Testis (tissue), 3 donors: Measurements from ENCODE around the gene SLIT3. TPM values are rescaled to one million over a fixed set of nuclear protein-coding genes. Genes with fewer than 3 reads are reported as not detected.

Experiments used
- DNase-seq: peaks from one replicate; pipeline ENCODE4 v3.0.0-alpha.2; 2019
- H3K27ac ChIP-seq, 2 donors: fragments of 200-600 bp; sonication (generic); one replicate each; pipeline ENCODE4 v1.5.1; 2019
- H3K27me3 ChIP-seq: fragments of 200-600 bp; sonication (generic); one replicate; pipeline ENCODE4 v1.5.1; 2019
- H3K36me3 ChIP-seq: fragments of 200-600 bp; sonication (generic); one replicate; pipeline ENCODE4 v1.5.1; 2017; ENCODE audit warnings: low read depth; ENCODE audit errors: missing control alignments
- H3K4me1 ChIP-seq: fragments of 200-600 bp; sonication (generic); one replicate; pipeline ENCODE4 v1.5.1; 2019
- H3K4me3 ChIP-seq, 2 donors: fragments of 200-600 bp; sonication (generic); one replicate each; pipeline ENCODE4 v1.5.1; 2017 to 2019
- H3K9me3 ChIP-seq: fragments of 200-600 bp; sonication (generic); one replicate; pipeline ENCODE4 v1.5.1; 2017
- POLR2A ChIP-seq: fragments of 450-650 bp; IDR thresholded peaks from one replicate; pipeline ENCODE4 v1.6.1; 2017; ENCODE audit warnings: antibody characterized with exemption, mild to moderate bottlenecking, moderate library complexity
- WGBS, 2 donors: methylation state at CpG; one replicate each; pipeline ENCODE4 v1.1.5; 2018; 5-methylcytosine and 5-hydroxymethylcytosine counted together
- intact Hi-C: fragments of 100-400 bp; cut with DNase I; formaldehyde crosslinking; loops from one replicate; pipeline ENCODE4 v1.15.1; 2023; ENCODE audit warnings: low total_unique reads
- polyA plus RNA-seq: library from polyadenylated mRNA; stranded (reverse); fragments of 350-450 nt; fragmentation: Illumina TruSeq; extraction: RNeasy Lipid Tissue Mini Kit (QIAGEN cat#74804); gene quantifications from one replicate; pipeline ENCODE4 v1.2.3, GENCODE V29; 2014; ENCODE audit warnings: low read depth, low replicate concordance; ENCODE audit not compliant: insufficient read depth
- total RNA-seq, 2 donors: library from RNA; depleted of rRNA; stranded (reverse); fragments of >200 nt; gene quantifications; one replicate each; pipeline ENCODE4 v1.2.3, GENCODE V29; 2016
- TF ChIP-seq, protein P1 (sequence below), 3 experiments: fragments of 450-650 bp in 2 of 3; fragments of 200-600 bp in 1 of 3; sonication (generic) in 1 of 3; IDR thresholded peaks; one replicate each; pipeline ENCODE4 v1.5.1; 2016 to 2019; ENCODE audit warnings: antibody characterized with exemption in 3 of 3, mild to moderate bottlenecking in 2 of 3, moderate library complexity in 1 of 3

SLIT3 gene
- total and polyA plus RNA-seq, 3 donors from 2014 or later, result 4.8 to 23.2 (median 7.8) TPM

DNA sequence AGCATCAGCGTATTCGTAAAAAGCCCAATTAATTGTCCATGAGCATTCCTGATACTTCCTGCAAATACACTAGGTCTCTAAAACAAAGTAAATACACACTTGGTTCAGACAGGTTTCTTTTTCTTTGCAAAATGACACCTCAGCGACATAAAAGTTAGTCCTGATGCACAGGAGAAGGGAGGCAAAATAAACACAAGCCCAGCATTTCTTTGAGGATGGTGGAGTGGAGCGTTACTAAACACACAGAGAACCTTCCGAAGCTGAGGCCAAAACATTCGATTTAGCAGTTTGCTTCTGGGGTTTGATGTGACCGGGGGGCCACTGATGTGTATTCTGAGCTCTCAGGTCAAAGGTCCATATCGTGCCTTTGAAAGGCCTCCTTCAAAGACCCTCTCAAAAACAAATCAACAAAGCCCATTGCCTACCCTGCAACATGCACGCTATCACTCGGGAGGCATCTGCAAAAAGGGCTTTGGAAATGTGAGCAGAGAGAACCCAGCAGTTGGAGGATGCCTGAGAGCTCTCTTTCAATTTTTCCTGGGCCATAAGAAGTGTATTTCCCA is 453.3 kb downstream of the SLIT3 start:
- no peak for DNase-seq
- WGBS, 2 donors, result 79 to 83% methylated on average over 10 of the region's 10 CpGs
- Histone ChIP-seq H3K27ac (no peak overlapping the region), H3K27me3 (no peaks in the 10 kb centered on the region), H3K4me3 (no peak overlapping the region), H3K4me1 (no peaks in the 10 kb centered on the region), H3K9me3 (no peaks in the 10 kb centered on the region), H3K36me3 (no peaks in the 10 kb centered on the region)
- intact Hi-C loops, result no loop called here
- no peak for TF ChIP-seq POLR2A
- TF ChIP-seq, protein P1, sequence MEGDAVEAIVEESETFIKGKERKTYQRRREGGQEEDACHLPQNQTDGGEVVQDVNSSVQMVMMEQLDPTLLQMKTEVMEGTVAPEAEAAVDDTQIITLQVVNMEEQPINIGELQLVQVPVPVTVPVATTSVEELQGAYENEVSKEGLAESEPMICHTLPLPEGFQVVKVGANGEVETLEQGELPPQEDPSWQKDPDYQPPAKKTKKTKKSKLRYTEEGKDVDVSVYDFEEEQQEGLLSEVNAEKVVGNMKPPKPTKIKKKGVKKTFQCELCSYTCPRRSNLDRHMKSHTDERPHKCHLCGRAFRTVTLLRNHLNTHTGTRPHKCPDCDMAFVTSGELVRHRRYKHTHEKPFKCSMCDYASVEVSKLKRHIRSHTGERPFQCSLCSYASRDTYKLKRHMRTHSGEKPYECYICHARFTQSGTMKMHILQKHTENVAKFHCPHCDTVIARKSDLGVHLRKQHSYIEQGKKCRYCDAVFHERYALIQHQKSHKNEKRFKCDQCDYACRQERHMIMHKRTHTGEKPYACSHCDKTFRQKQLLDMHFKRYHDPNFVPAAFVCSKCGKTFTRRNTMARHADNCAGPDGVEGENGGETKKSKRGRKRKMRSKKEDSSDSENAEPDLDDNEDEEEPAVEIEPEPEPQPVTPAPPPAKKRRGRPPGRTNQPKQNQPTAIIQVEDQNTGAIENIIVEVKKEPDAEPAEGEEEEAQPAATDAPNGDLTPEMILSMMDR (IDR thresholded peaks at IDR 0.05), result no peak

DNA sequence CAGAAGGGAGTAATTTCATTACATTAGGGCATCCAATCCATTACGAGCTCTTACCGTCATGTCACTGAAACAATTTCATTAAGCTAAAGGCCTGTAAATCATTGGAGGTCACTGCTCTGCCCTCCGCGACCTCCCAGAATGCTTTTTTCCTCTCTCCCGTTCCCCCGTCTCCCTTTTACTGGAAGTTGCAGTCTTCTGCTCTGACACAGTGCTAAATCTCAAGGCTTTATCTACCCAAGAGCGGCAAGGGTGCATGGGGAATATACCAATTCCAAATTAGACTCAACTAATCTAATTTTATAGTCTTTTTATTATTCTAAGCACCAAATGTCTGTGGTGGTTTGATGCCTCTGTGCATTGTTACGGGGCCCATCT is 456.0 kb downstream of the SLIT3 start:
- Histone ChIP-seq H3K9me3 (no peaks in the 10 kb centered on the region), H3K36me3 (no peaks in the 10 kb centered on the region), H3K4me1 (no peaks in the 10 kb centered on the region), H3K27me3 (no peaks in the 10 kb centered on the region), H3K27ac (no peak overlapping the region), H3K4me3 (no peak overlapping the region)
- no peak for TF ChIP-seq POLR2A
- TF ChIP-seq, protein P1 (IDR thresholded peaks at IDR 0.05), result no peak
- 44 to 51% methylated on average over 8 of the region's 8 CpGs for WGBS, 2 donors
- no peak for DNase-seq
- intact Hi-C loops, result no loop called here

DNA sequence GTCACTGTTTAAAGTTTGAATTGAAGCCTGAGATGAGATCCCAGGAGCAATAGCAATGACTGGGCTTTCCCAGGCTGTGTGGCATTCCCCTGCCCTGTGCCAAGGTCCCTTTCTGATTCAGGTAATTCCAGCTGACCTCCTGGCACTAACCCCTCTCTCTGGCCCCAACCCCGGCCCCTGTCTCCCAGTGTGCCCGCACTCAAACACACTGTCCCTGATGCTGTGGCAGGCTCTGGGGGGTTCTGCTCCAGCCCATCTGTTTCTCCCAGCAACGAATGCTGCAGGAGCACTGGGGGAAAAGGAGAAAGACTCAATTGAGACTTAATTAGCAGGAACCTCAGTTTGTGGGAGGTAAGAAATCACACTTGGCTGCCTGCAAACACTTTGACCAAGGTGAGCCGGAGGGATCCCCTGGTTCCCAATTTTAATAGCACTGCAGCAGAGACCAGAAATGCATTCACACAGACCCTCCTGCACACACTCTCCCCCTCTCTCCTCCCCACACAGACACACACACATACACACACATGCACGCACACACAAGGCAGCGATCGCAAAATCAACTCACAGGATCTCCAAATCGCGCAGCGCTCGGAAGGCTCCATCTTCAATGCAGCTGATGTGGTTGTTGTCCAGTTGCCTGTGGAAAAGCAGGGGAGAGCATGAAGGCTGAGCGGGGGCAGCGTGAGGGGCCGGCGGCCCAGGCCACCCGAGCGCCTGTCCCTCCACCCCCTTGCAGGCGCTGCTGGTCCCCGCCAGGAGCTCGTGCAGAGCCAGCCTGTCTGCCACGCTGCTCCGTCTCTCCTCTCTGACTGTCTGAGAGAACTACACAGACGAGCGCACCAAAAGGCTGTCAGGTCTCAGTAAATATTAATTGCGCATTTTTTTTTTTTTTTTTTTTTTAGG is 456.7 kb downstream of the SLIT3 start:
- WGBS, 2 donors, result 38 to 47% methylated on average over 20 to 25 of the region's 25 CpGs
- no peak overlapping the region for H3K4me3 ChIP-seq
- TF ChIP-seq, protein P1 (IDR thresholded peaks at IDR 0.05), result no peak
- no peak for TF ChIP-seq POLR2A
- no peak overlapping the region for H3K27ac ChIP-seq
- no peaks in the 10 kb centered on the region for H3K9me3 ChIP-seq
- H3K36me3 ChIP-seq, result no peaks in the 10 kb centered on the region
- no peak for DNase-seq
- H3K27me3 ChIP-seq, result no peaks in the 10 kb centered on the region
- intact Hi-C loops, result no loop called here
- H3K4me1 ChIP-seq, result no peaks in the 10 kb centered on the region

DNA sequence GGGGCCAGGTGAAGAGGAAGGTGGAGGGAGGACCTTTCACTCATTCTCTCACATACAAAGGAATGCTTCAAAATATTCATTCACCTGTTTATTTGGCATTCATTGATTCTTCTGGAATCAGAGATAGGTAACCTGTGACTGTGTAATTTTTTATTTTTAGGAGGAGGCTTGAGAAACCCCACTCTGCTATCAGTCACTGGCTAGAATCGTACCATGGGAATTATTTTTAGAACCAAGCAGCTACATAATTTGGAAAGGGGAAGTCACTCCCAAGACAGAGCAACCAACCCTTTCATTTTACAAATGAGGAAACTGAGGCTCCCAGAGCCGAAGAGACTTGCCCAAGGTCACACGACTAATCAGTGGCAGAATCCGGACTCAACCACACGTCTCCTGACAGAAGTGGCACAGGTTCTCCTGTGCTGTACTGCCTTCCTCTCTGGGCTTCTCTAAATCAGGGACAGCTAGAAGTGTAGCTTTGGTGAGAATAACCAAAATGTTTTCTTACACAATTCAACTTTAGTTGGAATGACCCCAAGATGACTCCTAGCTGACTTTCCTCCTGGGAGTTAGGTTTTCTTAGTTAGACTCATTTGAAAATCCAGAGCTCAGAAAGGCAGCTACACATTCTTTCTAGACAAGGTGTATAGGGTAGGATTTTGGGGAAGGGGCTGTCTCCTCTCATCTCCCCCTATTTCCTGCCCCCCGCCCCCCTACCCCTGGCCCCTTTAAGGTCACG is 457.5 kb downstream of the SLIT3 start:
- H3K4me1 ChIP-seq, result no peaks in the 10 kb centered on the region
- DNase-seq, result no peak
- H3K9me3 ChIP-seq, result no peaks in the 10 kb centered on the region
- no peaks in the 10 kb centered on the region for H3K27me3 ChIP-seq
- 63 to 71% methylated on average over 7 of the region's 7 CpGs for WGBS, 2 donors
- TF ChIP-seq POLR2A, result no peak
- TF ChIP-seq, protein P1 (IDR thresholded peaks at IDR 0.05), result no peak
- H3K4me3 ChIP-seq, result no peak overlapping the region
- no peaks in the 10 kb centered on the region for H3K36me3 ChIP-seq
- intact Hi-C loops, result no loop called here
- H3K27ac ChIP-seq, result no peak overlapping the region
